HG03103 (cell line): ENCODE measurements around the gene SSC5D.

Experiments used
- ATAC-seq: cut with Tn5 transposase; IDR thresholded peaks from one replicate; pipeline ENCODE4 v1.9.1; 2021; ENCODE audit warnings: low read depth; ENCODE audit not compliant: unreplicated experiment

Gene SSC5D

GRCh38 chr19:55552206-55552605 is 64.0 kb downstream of the SSC5D start:
- no peak for ATAC-seq

DNA sequence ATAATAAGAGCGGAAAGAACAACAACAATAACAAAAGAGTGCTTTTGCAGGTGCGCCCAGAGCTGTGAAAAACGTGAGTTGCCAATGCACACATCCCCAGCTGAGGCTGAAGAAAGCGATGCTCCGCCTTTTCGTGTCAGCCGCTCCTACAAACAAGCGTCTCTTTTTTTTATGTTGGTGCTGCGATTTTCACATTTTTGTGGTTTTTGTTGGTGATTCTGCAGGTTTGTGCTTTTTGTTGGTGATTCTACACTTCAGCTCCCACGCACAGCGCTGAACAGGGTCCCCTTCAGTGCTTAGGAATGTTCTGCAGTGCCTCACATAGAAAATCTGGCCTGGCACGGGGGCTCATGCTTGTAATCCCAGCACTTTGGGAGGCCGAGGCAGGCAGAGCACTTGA is 64.4 kb downstream of the SSC5D start:
- no peak for ATAC-seq

- ATAC-seq: no peak
These were observed 65.3 kb downstream of the SSC5D start for GRCh38 chr19:55553217-55554182.

DNA sequence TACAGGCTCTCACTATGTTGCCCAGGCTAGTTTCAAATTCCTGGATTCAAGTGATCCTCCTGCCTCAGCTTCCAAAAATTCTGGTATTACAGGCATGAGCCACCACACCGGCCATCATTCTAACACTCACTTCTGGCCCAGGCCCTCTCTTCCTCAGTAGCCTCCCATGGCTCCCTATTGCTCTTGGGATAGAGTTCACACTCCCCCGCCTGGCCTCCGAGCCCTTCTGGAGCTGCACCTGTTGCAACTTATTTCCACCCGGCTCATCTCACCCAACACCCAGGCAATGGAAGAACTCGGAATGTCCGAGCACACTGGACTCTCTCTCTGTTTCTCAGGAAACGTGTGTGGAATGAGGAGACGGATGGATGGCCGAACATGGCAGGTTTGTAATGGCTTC is 66.1 kb downstream of the SSC5D start:
- no peak for ATAC-seq

DNA sequence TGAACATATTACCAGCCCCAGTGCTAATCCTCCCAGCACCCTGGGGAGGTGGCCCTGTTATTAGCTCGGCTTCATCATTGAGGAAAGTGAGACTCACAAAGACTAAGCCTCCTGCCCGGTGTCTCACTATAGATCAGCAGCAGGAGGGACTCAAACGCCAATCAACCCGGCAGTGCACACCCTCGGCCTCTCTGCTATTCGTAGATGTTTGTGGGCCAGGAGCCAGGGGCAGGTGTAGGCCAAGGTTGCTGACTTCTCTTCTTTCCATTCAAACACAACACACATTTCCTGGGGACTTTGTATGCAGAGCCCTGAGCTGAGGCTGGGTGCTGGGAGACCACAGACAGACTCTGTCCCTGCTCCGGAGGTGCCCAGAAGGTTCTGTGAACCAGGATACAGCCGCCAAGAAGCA is 66.5 kb downstream of the SSC5D start:
- no peak for ATAC-seq

- ATAC-seq: no peak
These were observed 71.4 kb downstream of the SSC5D start for GRCh38 chr19:55559684-55560083.

GRCh38 chr19:55563261-55563690 is 75.0 kb downstream of the SSC5D start:
- ATAC-seq: no peak

GRCh38 chr19:55566823-55567222 is 78.6 kb downstream of the SSC5D start:
- no peak for ATAC-seq

DNA sequence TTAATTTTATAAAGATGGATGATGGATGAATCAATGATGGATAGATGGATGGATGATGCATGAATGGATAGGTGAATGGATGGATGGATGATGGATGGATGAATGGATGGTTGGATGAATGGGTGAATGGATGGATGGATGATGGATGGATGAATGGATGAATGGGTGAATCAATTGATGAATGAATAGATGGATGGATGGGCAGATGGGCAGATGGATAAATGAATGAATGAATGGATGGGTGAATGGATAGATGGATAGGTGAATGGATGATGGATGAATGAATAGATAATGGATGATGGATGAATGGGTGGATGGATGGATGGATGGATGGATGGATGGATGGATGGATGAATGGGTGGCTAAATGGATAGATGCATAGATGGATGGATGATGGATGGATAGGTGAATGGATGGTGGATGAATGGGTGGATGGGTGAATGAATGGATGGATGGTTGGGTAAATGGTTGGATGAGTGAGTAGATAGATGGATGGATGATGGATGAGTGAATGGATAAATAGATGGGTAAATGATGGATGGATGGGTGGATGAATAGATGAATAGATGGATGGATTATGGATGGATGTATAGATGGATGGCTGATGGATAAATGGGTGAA is 79.6 kb downstream of the SSC5D start:
- ATAC-seq: no peak
